Stomach (tissue), 9 donors: Measurements from ENCODE around the gene TPRN. TPM values are rescaled to one million over a fixed set of nuclear protein-coding genes. Genes with fewer than 3 reads are reported as not detected.

Source experiments
- DNase-seq, 2 donors: peaks; one replicate each; pipeline versions ENCODE4 v3.0.0 to v3.0.0-alpha.2; 2013 to 2019
- H3K27ac ChIP-seq, 5 donors: fragments of 200-600 bp in 4 of 5; sonication (generic) in 4 of 5; one replicate each; pipeline ENCODE4 v1.5.1; 2013 to 2019; ENCODE audit warnings: mild to moderate bottlenecking in 1 of 5, moderate library complexity in 1 of 5
- H3K27me3 ChIP-seq, 3 donors: fragments of 200-600 bp; sonication (generic); one replicate each; pipeline ENCODE4 v1.5.1; 2017 to 2019; ENCODE audit warnings: mixed run types in 1 of 3
- H3K36me3 ChIP-seq, 4 donors: fragments of 200-600 bp; sonication (generic); 1 replicate in 3 of 4; 2 replicates in 1 of 4; pipeline ENCODE4 v1.5.1; 2016 to 2019
- H3K4me1 ChIP-seq, 4 donors: fragments of 200-600 bp; sonication (generic); one replicate each; pipeline ENCODE4 v1.5.1; 2016 to 2019
- H3K4me3 ChIP-seq, 4 donors: fragments of 200-600 bp; sonication (generic) in 3 of 4; one replicate each; pipeline ENCODE4 v1.5.1; 2016 to 2019; ENCODE audit warnings: mild to moderate bottlenecking in 1 of 4
- H3K9me3 ChIP-seq, 4 donors: fragments of 200-600 bp; sonication (generic); one replicate each; pipeline ENCODE4 v1.5.1; 2016 to 2019
- CTCF ChIP-seq, 7 experiments: fragments of 450-650 bp in 4 of 7; fragments of 200-600 bp in 3 of 7; sonication (generic) in 3 of 7; IDR thresholded peaks; one replicate each; pipeline ENCODE4 v1.5.1; 2016 to 2019; ENCODE audit warnings: antibody characterized with exemption in 7 of 7, control low read depth in 2 of 7, mild to moderate bottlenecking in 1 of 7
- EP300 ChIP-seq: sonication (generic); formaldehyde crosslinking; IDR thresholded peaks from one replicate; pipeline ENCODE4 v1.6.1; 2017; ENCODE audit warnings: antibody characterized with exemption
- POLR2A ChIP-seq, 4 donors: fragments of 450-650 bp; IDR thresholded peaks; one replicate each; pipeline ENCODE4 v1.6.1; 2016; ENCODE audit warnings: antibody characterized with exemption in 4 of 4, control low read depth in 2 of 4, mild to moderate bottlenecking in 1 of 4, moderate library complexity in 1 of 4
- POLR2AphosphoS5 ChIP-seq, 3 donors: sonication (generic); formaldehyde crosslinking; IDR thresholded peaks; one replicate each; pipeline ENCODE4 v1.6.1; 2016; ENCODE audit warnings: antibody characterized with exemption in 3 of 3
- WGBS, 5 donors: extraction: QIAGEN DNeasy Blood & Tissue Kit in 3 of 5; methylation state at CpG; one replicate each; pipeline versions ENCODE4 v1.1.5 to v1.1.7; 2013 to 2018; 5-methylcytosine and 5-hydroxymethylcytosine counted together
- intact Hi-C: fragments of 100-400 bp; cut with DNase I; formaldehyde crosslinking; loops from one replicate; pipeline ENCODE4 v1.15.1; 2023; ENCODE audit warnings: low total_unique reads
- polyA plus RNA-seq, 3 donors: library from polyadenylated mRNA; stranded (reverse); fragments of 200-250 nt; gene quantifications; one replicate each; pipeline ENCODE4 v1.2.3, GENCODE V29; 2013
- small RNA-seq, 4 donors: library from RNA; depleted of rRNA; stranded (forward); fragments of <200 nt; gene quantifications; one replicate each; pipeline ENCODE3, GENCODE V24; 2016
- total RNA-seq, 5 donors: library from RNA; depleted of rRNA; stranded (reverse); fragments of >200 nt; gene quantifications; one replicate each; pipeline versions ENCODE4 v1.1.0 to v1.2.3, GENCODE V29; 2014 to 2016
- donor health status: healthy with polysubstance abuse.
- donor health status: Bipolar disorder and iron deficiency.
- donor health status: healthy.

Gene TPRN
- total and polyA plus RNA-seq, 8 donors: 8.8 to 161 (median 24.6) TPM

GRCh38 chr9:137143459-137143858 lies 57.1 kb downstream of the TPRN start:
- Histone ChIP-seq H3K27ac (no peak overlapping the region), H3K4me3 (no peak overlapping the region), H3K27me3 (peaks cover 33 to 94% (median 75%) of the 10 kb centered on the region in 3 donors), H3K36me3 (no peaks in the 10 kb centered on the region), H3K9me3 (no peaks in the 10 kb centered on the region), H3K4me1 (peaks cover 6 to 11% (median 10%) of the 10 kb centered on the region in 4 donors)
- 49 to 76% (median 54%) methylated on average over 4 of the region's 4 CpGs for WGBS, 5 donors
- intact Hi-C loops: no loop called here
- no peak for DNase-seq
- TF ChIP-seq POLR2A (IDR thresholded peaks at IDR 0.05): no peak
- no peak for TF ChIP-seq POLR2AphosphoS5 (IDR thresholded peaks at IDR 0.05)
- TF ChIP-seq CTCF (IDR thresholded peaks at IDR 0.05): no peak
- no peak for TF ChIP-seq EP300

- Histone ChIP-seq H3K36me3 (no peaks in the 10 kb centered on the region), H3K27me3 (peaks cover 45 to 94% (median 82%) of the 10 kb centered on the region in 3 donors), H3K4me1 (peaks cover 7 to 11% (median 10%) of the 10 kb centered on the region in 4 donors), H3K27ac (no peak overlapping the region), H3K9me3 (no peaks in the 10 kb centered on the region), H3K4me3 (no peak overlapping the region)
- no peak for DNase-seq
- 68 to 74% (median 71%) methylated on average over 22 to 24 of the region's 24 CpGs for WGBS, 5 donors
- TF ChIP-seq CTCF (IDR thresholded peaks at IDR 0.05) (no peak), POLR2AphosphoS5 (IDR thresholded peaks at IDR 0.05) (no peak), EP300 (no peak), POLR2A (IDR thresholded peaks at IDR 0.05) (no peak)
- intact Hi-C loops: no loop called here
These were observed 58.3 kb downstream of the TPRN start for GRCh38 chr9:137141976-137142936.

Small RNA genes lying within 50 kb of the gene (small RNA-seq; reads per million reads assigned to genes)
- gene MIR3621: 0 reads per million in 4 donors

Other genes starting within 250 kb of the TPRN start
Only the 30 nearest of the 32 such genes appear.
- 10 to 100 TPM in 4 of 5 donors, 1 to 10 TPM in 1; 2.3 to 34.9 (median 30.4) TPM for gene PTGDS, start 223.2 kb downstream of the TPRN start, total RNA-seq
- gene PTGDS, start 223.2 kb downstream of the TPRN start, polyA plus RNA-seq: 10 to 100 TPM; 18.6 to 64.4 (median 37.3) TPM
- not detected for gene LCNL1, start 217.7 kb downstream of the TPRN start, total RNA-seq
- under 1 TPM in 2 of 3 donors, not detected in 1; 0.19 to 0.25 TPM for gene LCNL1, start 217.7 kb downstream of the TPRN start, polyA plus RNA-seq
- gene PAXX, start 208.3 kb downstream of the TPRN start, total RNA-seq: 10 to 100 TPM; 11.9 to 93.6 (median 45.2) TPM
- gene PAXX, start 208.3 kb downstream of the TPRN start, polyA plus RNA-seq: 100 to 1,000 TPM; 158 to 206 (median 178) TPM
- 1 to 10 TPM in 1 of 5 donors, not detected in 4; 3.3 TPM for gene CLIC3, start 204.2 kb downstream of the TPRN start, total RNA-seq
- gene CLIC3, start 204.2 kb downstream of the TPRN start, polyA plus RNA-seq: 10 to 100 TPM in 2 of 3 donors, 1 to 10 TPM in 1; 4.3 to 70.9 (median 15.2) TPM
- gene ABCA2, start 172.5 kb downstream of the TPRN start, total RNA-seq: 100 to 1,000 TPM in 1 of 5 donors, 10 to 100 TPM in 3, 1 to 10 TPM in 1; 7.3 to 385 (median 72.8) TPM
- gene ABCA2, start 172.5 kb downstream of the TPRN start, polyA plus RNA-seq: 10 to 100 TPM in 2 of 3 donors, 1 to 10 TPM in 1; 9.3 to 25.5 (median 24.4) TPM
- 1 to 10 TPM in 1 of 5 donors, under 1 TPM in 1, not detected in 3; 0.37 to 3.9 TPM for gene FUT7, start 168.7 kb downstream of the TPRN start, total RNA-seq
- gene FUT7, start 168.7 kb downstream of the TPRN start, polyA plus RNA-seq: under 1 TPM in 2 of 3 donors, not detected in 1; 0.23 to 0.50 TPM
- 100 to 1,000 TPM in 4 of 5 donors, 10 to 100 TPM in 1; 20.0 to 276 (median 189) TPM for gene NPDC1, start 154.6 kb downstream of the TPRN start, total RNA-seq
- 100 to 1,000 TPM; 104 to 186 (median 115) TPM for gene NPDC1, start 154.6 kb downstream of the TPRN start, polyA plus RNA-seq
- gene ENTPD2, start 146.7 kb downstream of the TPRN start, total RNA-seq: 10 to 100 TPM in 1 of 5 donors, 1 to 10 TPM in 3, not detected in 1; 2.2 to 11.3 (median 6.7) TPM
- 1 to 10 TPM; 2.0 to 4.8 (median 2.9) TPM for gene ENTPD2, start 146.7 kb downstream of the TPRN start, polyA plus RNA-seq
- 10 to 100 TPM in 1 of 5 donors, 1 to 10 TPM in 3, not detected in 1; 2.9 to 84.9 (median 4.4) TPM for gene SAPCD2, start 130.2 kb downstream of the TPRN start, total RNA-seq
- 1 to 10 TPM; 1.7 to 5.0 (median 3.8) TPM for gene SAPCD2, start 130.2 kb downstream of the TPRN start, polyA plus RNA-seq
- 10 to 100 TPM in 3 of 5 donors, 1 to 10 TPM in 2; 4.6 to 95.6 (median 22.8) TPM for gene UAP1L1, start 123.2 kb downstream of the TPRN start, total RNA-seq
- gene UAP1L1, start 123.2 kb downstream of the TPRN start, polyA plus RNA-seq: 1 to 10 TPM; 4.1 to 7.4 (median 6.0) TPM
- 100 to 1,000 TPM in 1 of 5 donors, 10 to 100 TPM in 3, 1 to 10 TPM in 1; 4.7 to 167 (median 44.6) TPM for gene MAN1B1, start 113.8 kb downstream of the TPRN start, total RNA-seq
- 10 to 100 TPM; 22.8 to 52.6 (median 35.0) TPM for gene MAN1B1, start 113.8 kb downstream of the TPRN start, polyA plus RNA-seq
- 100 to 1,000 TPM in 3 of 5 donors, 10 to 100 TPM in 2; 25.9 to 251 (median 103) TPM for gene DPP7, start 86.0 kb downstream of the TPRN start, total RNA-seq
- gene DPP7, start 86.0 kb downstream of the TPRN start, polyA plus RNA-seq: 100 to 1,000 TPM; 325 to 346 (median 338) TPM
- gene GRIN1, start 61.6 kb downstream of the TPRN start, total RNA-seq: under 1 TPM in 1 of 5 donors, not detected in 4; 0.55 TPM
- under 1 TPM in 2 of 3 donors, not detected in 1; 0.25 to 0.31 TPM for gene GRIN1, start 61.6 kb downstream of the TPRN start, polyA plus RNA-seq
- 100 to 1,000 TPM in 1 of 5 donors, 10 to 100 TPM in 1, 1 to 10 TPM in 1, not detected in 2; 2.6 to 440 (median 11.2) TPM for gene LRRC26, start 30.7 kb downstream of the TPRN start, total RNA-seq
- 1 to 10 TPM in 2 of 3 donors, under 1 TPM in 1; 1.00 to 7.7 (median 3.7) TPM for gene LRRC26, start 30.7 kb downstream of the TPRN start, polyA plus RNA-seq
- not detected for gene TMEM210, start 28.7 kb downstream of the TPRN start, total RNA-seq
- gene TMEM210, start 28.7 kb downstream of the TPRN start, polyA plus RNA-seq: not detected
- gene ANAPC2, start 12.2 kb downstream of the TPRN start, total RNA-seq: 100 to 1,000 TPM in 1 of 5 donors, 10 to 100 TPM in 4; 35.8 to 147 (median 42.9) TPM
- gene ANAPC2, start 12.2 kb downstream of the TPRN start, polyA plus RNA-seq: 10 to 100 TPM; 26.1 to 45.0 (median 40.7) TPM
- 100 to 1,000 TPM in 2 of 5 donors, 10 to 100 TPM in 3; 28.1 to 154 (median 81.4) TPM for gene SSNA1, start 12.1 kb downstream of the TPRN start, total RNA-seq
- gene SSNA1, start 12.1 kb downstream of the TPRN start, polyA plus RNA-seq: 100 to 1,000 TPM; 118 to 146 (median 135) TPM
- 10 to 100 TPM; 20.6 to 33.5 (median 28.0) TPM for gene TMEM203, start 4.9 kb upstream of the TPRN start, total RNA-seq
- gene TMEM203, start 4.9 kb upstream of the TPRN start, polyA plus RNA-seq: 10 to 100 TPM; 29.3 to 37.0 (median 35.6) TPM
- 100 to 1,000 TPM in 1 of 5 donors, 10 to 100 TPM in 2, 1 to 10 TPM in 1, under 1 TPM in 1; 0.89 to 105 (median 15.5) TPM for gene NDOR1, start 5.0 kb upstream of the TPRN start, total RNA-seq
- gene NDOR1, start 5.0 kb upstream of the TPRN start, polyA plus RNA-seq: 1 to 10 TPM; 4.6 to 9.5 (median 6.4) TPM
- gene RNF208, start 21.5 kb upstream of the TPRN start, total RNA-seq: 10 to 100 TPM in 1 of 5 donors, 1 to 10 TPM in 2, under 1 TPM in 1, not detected in 1; 0.45 to 18.7 (median 3.3) TPM
- 10 to 100 TPM; 11.8 to 13.9 (median 13.9) TPM for gene RNF208, start 21.5 kb upstream of the TPRN start, polyA plus RNA-seq
- gene CYSRT1, start 24.4 kb upstream of the TPRN start, total RNA-seq: 1 to 10 TPM in 1 of 5 donors, under 1 TPM in 1, not detected in 3; 0.92 to 3.6 TPM
- 10 to 100 TPM in 1 of 3 donors, 1 to 10 TPM in 2; 2.7 to 47.3 (median 3.4) TPM for gene CYSRT1, start 24.4 kb upstream of the TPRN start, polyA plus RNA-seq
- not detected for gene RNF224, start 26.8 kb upstream of the TPRN start, total RNA-seq
- 1 to 10 TPM in 1 of 3 donors, not detected in 2; 1.0 TPM for gene RNF224, start 26.8 kb upstream of the TPRN start, polyA plus RNA-seq
- under 1 TPM in 1 of 5 donors, not detected in 4; 0.18 TPM for gene SLC34A3, start 30.2 kb upstream of the TPRN start, total RNA-seq
- under 1 TPM in 1 of 3 donors, not detected in 2; 0.53 TPM for gene SLC34A3, start 30.2 kb upstream of the TPRN start, polyA plus RNA-seq
- gene TUBB4B, start 40.5 kb upstream of the TPRN start, total RNA-seq: 100 to 1,000 TPM in 4 of 5 donors, 10 to 100 TPM in 1; 69.4 to 170 (median 115) TPM
- gene TUBB4B, start 40.5 kb upstream of the TPRN start, polyA plus RNA-seq: 100 to 1,000 TPM; 188 to 292 (median 215) TPM
- gene STPG3, start 50.5 kb upstream of the TPRN start, total RNA-seq: not detected
- not detected for gene STPG3, start 50.5 kb upstream of the TPRN start, polyA plus RNA-seq
- 100 to 1,000 TPM in 1 of 5 donors, 10 to 100 TPM in 4; 11.2 to 134 (median 44.9) TPM for gene NELFB, start 54.6 kb upstream of the TPRN start, total RNA-seq
- 10 to 100 TPM; 29.0 to 38.0 (median 34.2) TPM for gene NELFB, start 54.6 kb upstream of the TPRN start, polyA plus RNA-seq
- 100 to 1,000 TPM in 1 of 5 donors, 10 to 100 TPM in 3, 1 to 10 TPM in 1; 9.9 to 180 (median 29.9) TPM for gene TOR4A, start 77.0 kb upstream of the TPRN start, total RNA-seq
- 1 to 10 TPM; 5.9 to 8.9 (median 6.0) TPM for gene TOR4A, start 77.0 kb upstream of the TPRN start, polyA plus RNA-seq
- 100 to 1,000 TPM in 1 of 5 donors, 10 to 100 TPM in 2, 1 to 10 TPM in 2; 1.2 to 323 (median 14.6) TPM for gene NRARP, start 101.5 kb upstream of the TPRN start, total RNA-seq
- 1 to 10 TPM; 1.5 to 2.7 (median 2.0) TPM for gene NRARP, start 101.5 kb upstream of the TPRN start, polyA plus RNA-seq
- gene EXD3, start 222.4 kb upstream of the TPRN start, total RNA-seq: 100 to 1,000 TPM in 1 of 5 donors, 10 to 100 TPM in 4; 12.9 to 105 (median 28.1) TPM
- 10 to 100 TPM; 17.4 to 27.3 (median 20.7) TPM for gene EXD3, start 222.4 kb upstream of the TPRN start, polyA plus RNA-seq
- 10 to 100 TPM in 2 of 5 donors, 1 to 10 TPM in 3; 3.5 to 43.2 (median 8.3) TPM for gene NOXA1, start 222.7 kb upstream of the TPRN start, total RNA-seq
- gene NOXA1, start 222.7 kb upstream of the TPRN start, polyA plus RNA-seq: 10 to 100 TPM; 14.4 to 20.5 (median 15.1) TPM